Neural progenitor cell (in vitro differentiated cells): ENCODE measurements around the gene FGF4. TPM values are rescaled to one million over a fixed set of nuclear protein-coding genes. Genes with fewer than 3 reads are reported as not detected.

Source experiments
- DNase-seq: peaks from one replicate; pipeline ENCODE4 v3.0.0-alpha.2; 2016; ENCODE audit warnings: low spot score
- H2AFZ ChIP-seq: fragments of 200-600 bp; sonication (generic); replicated peaks from 2 replicates; pipeline ENCODE4 v1.6.1; 2016; ENCODE audit warnings: antibody characterized with exemption
- H3F3A ChIP-seq: fragments of 200-600 bp; sonication (generic); 2 replicates; pipeline ENCODE4 v1.6.1; 2016; ENCODE audit warnings: antibody characterized with exemption, low read depth
- H3K27ac ChIP-seq: fragments of 200-600 bp; sonication (generic); 2 replicates; pipeline ENCODE4 v1.5.1; 2016; ENCODE audit warnings: mild to moderate bottlenecking
- H3K27me3 ChIP-seq: fragments of 200-600 bp; sonication (generic); 2 replicates; pipeline ENCODE4 v1.6.1; 2016; ENCODE audit warnings: mild to moderate bottlenecking, moderate library complexity
- H3K36me3 ChIP-seq: fragments of 200-600 bp; sonication (generic); 2 replicates; pipeline ENCODE4 v1.5.1; 2016
- H3K4me1 ChIP-seq: fragments of 200-600 bp; sonication (generic); 2 replicates; pipeline ENCODE4 v1.6.1; 2016; ENCODE audit warnings: mixed run types
- H3K4me2 ChIP-seq: fragments of 200-600 bp; sonication (generic); 2 replicates; pipeline ENCODE4 v1.6.1; 2016
- H3K4me3 ChIP-seq: fragments of 200-600 bp; sonication (generic); 2 replicates; pipeline ENCODE4 v1.5.1; 2016
- H3K79me2 ChIP-seq: fragments of 200-600 bp; sonication (generic); 2 replicates; pipeline ENCODE4 v1.6.1; 2016; ENCODE audit warnings: low read depth
- H3K9ac ChIP-seq: fragments of 200-600 bp; sonication (generic); 2 replicates; pipeline ENCODE4 v1.6.1; 2016
- H3K9me3 ChIP-seq: fragments of 200-600 bp; sonication (generic); 2 replicates; pipeline ENCODE4 v1.5.1; 2016; ENCODE audit warnings: low read depth
- H4K20me1 ChIP-seq: fragments of 200-600 bp; sonication (generic); 2 replicates; pipeline ENCODE4 v1.6.1; 2016; ENCODE audit warnings: low read depth
- H3K27ac Mint-ChIP-seq: 3 replicates; pipeline ENCODE4 v1.8.0; 2021; ENCODE audit warnings: mixed read lengths
- H3K27me3 Mint-ChIP-seq: 2 replicates; pipeline ENCODE4 v1.8.0; 2022; ENCODE audit warnings: low read depth, mild to moderate bottlenecking, inconsistent platforms, moderate library complexity, mixed read lengths; ENCODE audit not compliant: insufficient read depth
- H3K36me3 Mint-ChIP-seq: 3 replicates; pipeline ENCODE4 v1.8.0; 2021; ENCODE audit warnings: mixed read lengths
- H3K4me1 Mint-ChIP-seq: 3 replicates; pipeline ENCODE4 v1.8.0; 2021; ENCODE audit warnings: mixed read lengths
- H3K4me3 Mint-ChIP-seq: 3 replicates; pipeline ENCODE4 v1.8.0; 2021; ENCODE audit warnings: mild to moderate bottlenecking, moderate library complexity, mixed read lengths
- H3K9me3 Mint-ChIP-seq: 3 replicates; pipeline ENCODE4 v1.8.0; 2020; ENCODE audit warnings: mixed read lengths
- EZH2 ChIP-seq: fragments of 200-600 bp; sonication (generic); IDR thresholded peaks from 2 replicates; pipeline ENCODE4 v1.6.1; 2017; ENCODE audit warnings: antibody characterized with exemption, mild to moderate bottlenecking, moderate library complexity
- EZH2phosphoT487 ChIP-seq: fragments of 200-600 bp; sonication (generic); IDR thresholded peaks from 2 replicates; pipeline ENCODE4 v1.6.1; 2017; ENCODE audit warnings: antibody characterized with exemption
- total RNA-seq: library from RNA; depleted of rRNA; stranded (reverse); fragments of >200 nt; gene quantifications from 2 replicates; pipeline ENCODE4 v1.2.3, GENCODE V29; 2015; ENCODE audit warnings: low replicate concordance
- TF ChIP-seq, protein P1 (sequence below): fragments of 200-600 bp; sonication (generic); IDR thresholded peaks from 2 replicates; pipeline ENCODE4 v1.5.1; 2017; ENCODE audit warnings: antibody characterized with exemption, mild to moderate bottlenecking

The FGF4 gene
- total RNA-seq, 1 donor from 2014 or later = 0.22 TPM

GRCh38 chr11:69752890-69753289 lies 22.3 kb downstream of the FGF4 start:
- no peak overlapping the region for H3K4me3 ChIP-seq
- DNase-seq = no peak
- no peak overlapping the region for H2AFZ ChIP-seq
- no peaks in the 10 kb centered on the region for H4K20me1 ChIP-seq
- H3K4me1 ChIP-seq = no peaks in the 10 kb centered on the region
- H3K9me3 ChIP-seq = no peaks in the 10 kb centered on the region
- Mint-ChIP-seq H3K4me3 (no peak overlapping the region), H3K27me3 (peaks cover 16% of the 10 kb centered on the region), H3K4me1 (peaks cover 4% of the 10 kb centered on the region), H3K27ac (no peak overlapping the region), H3K36me3 (no peaks in the 10 kb centered on the region), H3K9me3 (peaks cover 2% of the 10 kb centered on the region)
- no peak overlapping the region for H3K27ac ChIP-seq
- no peak overlapping the region for H3K9ac ChIP-seq
- no peaks in the 10 kb centered on the region for H3K36me3 ChIP-seq
- H3K79me2 ChIP-seq = no peaks in the 10 kb centered on the region
- no peaks in the 10 kb centered on the region for H3K27me3 ChIP-seq
- no peak overlapping the region for H3K4me2 ChIP-seq
- H3F3A ChIP-seq = no peaks in the 10 kb centered on the region
- no peak for TF ChIP-seq EZH2phosphoT487
- TF ChIP-seq EZH2 = no peak
- TF ChIP-seq, protein P1, sequence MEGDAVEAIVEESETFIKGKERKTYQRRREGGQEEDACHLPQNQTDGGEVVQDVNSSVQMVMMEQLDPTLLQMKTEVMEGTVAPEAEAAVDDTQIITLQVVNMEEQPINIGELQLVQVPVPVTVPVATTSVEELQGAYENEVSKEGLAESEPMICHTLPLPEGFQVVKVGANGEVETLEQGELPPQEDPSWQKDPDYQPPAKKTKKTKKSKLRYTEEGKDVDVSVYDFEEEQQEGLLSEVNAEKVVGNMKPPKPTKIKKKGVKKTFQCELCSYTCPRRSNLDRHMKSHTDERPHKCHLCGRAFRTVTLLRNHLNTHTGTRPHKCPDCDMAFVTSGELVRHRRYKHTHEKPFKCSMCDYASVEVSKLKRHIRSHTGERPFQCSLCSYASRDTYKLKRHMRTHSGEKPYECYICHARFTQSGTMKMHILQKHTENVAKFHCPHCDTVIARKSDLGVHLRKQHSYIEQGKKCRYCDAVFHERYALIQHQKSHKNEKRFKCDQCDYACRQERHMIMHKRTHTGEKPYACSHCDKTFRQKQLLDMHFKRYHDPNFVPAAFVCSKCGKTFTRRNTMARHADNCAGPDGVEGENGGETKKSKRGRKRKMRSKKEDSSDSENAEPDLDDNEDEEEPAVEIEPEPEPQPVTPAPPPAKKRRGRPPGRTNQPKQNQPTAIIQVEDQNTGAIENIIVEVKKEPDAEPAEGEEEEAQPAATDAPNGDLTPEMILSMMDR = no peak

DNA sequence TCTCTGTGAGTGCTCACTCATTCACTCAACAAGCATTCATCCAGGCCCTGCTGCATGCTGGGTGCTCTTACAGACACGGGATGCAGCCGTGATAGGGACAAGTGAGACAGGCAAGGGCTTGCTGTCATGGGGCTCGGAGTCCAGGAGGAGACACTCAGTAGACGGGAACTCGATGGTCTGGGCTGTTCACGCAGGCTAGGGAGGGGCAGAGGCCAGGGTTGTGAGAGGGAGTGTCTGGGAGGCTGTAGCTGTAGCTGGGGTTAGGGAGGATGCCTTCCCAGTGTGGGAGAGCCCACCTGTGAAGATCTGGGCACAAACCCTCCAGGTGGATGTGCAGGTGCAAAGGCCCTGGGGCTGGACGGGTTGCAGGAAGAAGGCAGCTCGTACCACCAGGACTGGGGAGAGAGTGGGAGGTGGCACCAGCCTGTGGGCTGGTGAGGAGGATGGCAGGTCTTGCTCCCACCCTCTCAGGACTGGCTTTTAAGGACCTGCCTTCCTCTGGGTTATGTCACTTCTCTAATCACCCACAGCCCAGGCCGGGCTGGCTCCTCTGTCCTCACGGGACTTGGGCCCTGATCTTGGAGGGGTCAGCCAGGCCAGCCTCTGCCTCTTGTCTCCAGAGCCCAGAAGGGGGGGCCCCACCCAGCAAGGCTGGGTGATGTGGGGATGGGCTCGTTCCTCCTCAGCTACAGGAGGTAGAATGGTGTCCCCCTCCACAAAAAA lies 24.1 kb downstream of the FGF4 start:
- Mint-ChIP-seq H3K4me1 (peaks cover 11% of the 10 kb centered on the region), H3K9me3 (peaks cover 1% of the 10 kb centered on the region), H3K36me3 (no peaks in the 10 kb centered on the region), H3K4me3 (no peak overlapping the region), H3K27me3 (peaks cover 18% of the 10 kb centered on the region), H3K27ac (no peak overlapping the region)
- Histone ChIP-seq H3K4me3 (no peak overlapping the region), H3K9me3 (no peaks in the 10 kb centered on the region), H3K9ac (no peak overlapping the region), H3F3A (no peaks in the 10 kb centered on the region), H3K36me3 (no peaks in the 10 kb centered on the region), H3K4me1 (peaks cover 6% of the 10 kb centered on the region), H4K20me1 (no peaks in the 10 kb centered on the region), H3K27me3 (no peaks in the 10 kb centered on the region), H2AFZ (no peak overlapping the region), H3K79me2 (no peaks in the 10 kb centered on the region), H3K4me2 (no peak overlapping the region), H3K27ac (no peak overlapping the region)
- DNase-seq = no peak
- TF ChIP-seq, protein P1 = no peak
- no peak for TF ChIP-seq EZH2
- no peak for TF ChIP-seq EZH2phosphoT487

DNA sequence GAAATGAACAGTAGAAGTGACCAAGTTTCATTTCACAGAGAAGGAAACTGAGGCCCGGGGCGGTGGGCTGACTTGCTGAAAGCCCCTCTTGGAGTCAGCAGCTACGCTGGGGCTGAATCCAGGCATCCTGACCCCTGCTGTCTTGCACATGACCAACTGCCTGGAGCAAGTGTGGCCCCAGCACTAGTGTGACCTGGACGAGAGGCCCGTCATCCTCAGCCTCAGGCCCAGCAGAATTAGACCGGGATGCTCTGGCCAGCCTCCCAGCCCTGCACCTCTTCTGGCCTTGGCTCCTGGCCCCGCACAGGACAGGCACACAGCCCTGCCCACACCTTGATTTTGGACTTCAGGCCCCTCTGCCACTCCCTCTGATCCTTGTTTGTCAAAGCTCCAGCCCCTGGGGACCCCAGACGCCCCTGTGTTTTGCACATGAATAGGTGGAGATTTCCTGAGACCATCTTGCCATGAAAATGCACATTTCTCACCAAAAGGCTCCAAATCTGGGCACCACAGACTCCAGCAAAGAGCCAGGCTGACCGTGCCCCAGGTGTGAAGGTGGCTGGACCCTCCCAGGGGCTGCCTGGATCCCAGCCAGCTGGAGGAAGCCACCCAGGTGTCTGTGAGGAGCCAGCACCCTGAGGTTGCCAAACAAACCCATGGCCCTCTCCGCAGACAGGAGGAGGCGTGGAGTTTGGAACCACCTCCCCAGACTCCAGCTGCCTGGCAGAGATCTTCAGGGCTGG lies 24.9 kb downstream of the FGF4 start:
- Histone ChIP-seq H3K9ac (no peak overlapping the region), H3K4me1 (peaks cover 6% of the 10 kb centered on the region), H3K9me3 (no peaks in the 10 kb centered on the region), H3K4me3 (no peak overlapping the region), H3F3A (no peaks in the 10 kb centered on the region), H3K27ac (no peak overlapping the region), H2AFZ (no peak overlapping the region), H4K20me1 (no peaks in the 10 kb centered on the region), H3K36me3 (no peaks in the 10 kb centered on the region), H3K4me2 (no peak overlapping the region), H3K79me2 (no peaks in the 10 kb centered on the region), H3K27me3 (no peaks in the 10 kb centered on the region)
- Mint-ChIP-seq H3K4me3 (peak overlapping the region; percentile 27), H3K4me1 (peaks cover 11% of the 10 kb centered on the region), H3K36me3 (no peaks in the 10 kb centered on the region), H3K9me3 (no peaks in the 10 kb centered on the region), H3K27me3 (peaks cover 18% of the 10 kb centered on the region), H3K27ac (no peak overlapping the region)
- no peak for DNase-seq
- TF ChIP-seq EZH2 = no peak

DNA sequence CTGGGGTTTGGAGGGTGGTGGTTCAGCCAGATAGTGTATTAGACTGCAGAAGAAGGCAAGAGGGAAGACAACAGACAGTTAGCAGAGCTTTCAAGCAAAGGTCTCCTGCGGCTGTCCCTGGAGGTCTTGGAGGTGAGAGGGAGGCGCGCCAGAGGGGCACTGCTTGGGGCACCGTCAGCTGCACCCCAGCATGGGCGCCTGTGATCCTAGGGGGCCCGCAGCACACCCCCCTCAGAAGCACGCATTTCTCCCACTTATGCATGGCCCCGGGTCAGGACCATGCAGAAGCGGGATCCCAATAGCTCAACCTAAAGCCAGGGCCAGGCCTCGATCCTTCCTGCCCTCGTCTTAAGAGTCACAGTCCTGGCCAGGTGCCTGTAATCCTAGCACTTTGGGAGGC lies 26.5 kb downstream of the FGF4 start:
- Mint-ChIP-seq H3K4me1 (peaks cover 17% of the 10 kb centered on the region), H3K4me3 (no peak overlapping the region), H3K27ac (no peak overlapping the region), H3K9me3 (no peaks in the 10 kb centered on the region), H3K36me3 (no peaks in the 10 kb centered on the region), H3K27me3 (peaks cover 16% of the 10 kb centered on the region)
- H3K4me2 ChIP-seq = no peak overlapping the region
- no peaks in the 10 kb centered on the region for H3K79me2 ChIP-seq
- no peaks in the 10 kb centered on the region for H4K20me1 ChIP-seq
- DNase-seq = no peak
- H3K4me3 ChIP-seq = no peak overlapping the region
- H3F3A ChIP-seq = no peaks in the 10 kb centered on the region
- H2AFZ ChIP-seq = no peak overlapping the region
- no peak overlapping the region for H3K27ac ChIP-seq
- no peaks in the 10 kb centered on the region for H3K27me3 ChIP-seq
- no peaks in the 10 kb centered on the region for H3K9me3 ChIP-seq
- H3K4me1 ChIP-seq = peaks cover 6% of the 10 kb centered on the region
- H3K36me3 ChIP-seq = no peaks in the 10 kb centered on the region
- no peak overlapping the region for H3K9ac ChIP-seq
- TF ChIP-seq EZH2phosphoT487 (no peak), EZH2 (no peak)
- TF ChIP-seq, protein P1 = no peak
